Ramos (cell line): Measurements from ENCODE around the gene UCP2.
"Not testable (repeated sequence)": the region's sequence is repeated elsewhere in the genome, so short reads cannot be mapped to it uniquely, and the experiment has no call there.

Source experiments
- in situ Hi-C: fragments of 300-500 bp; cut with MboI; formaldehyde crosslinking; loops from one replicate; pipeline ENCODE4 v1.14.3; 2022; ENCODE audit warnings: low sequenced_read_pairs; ENCODE audit not compliant: unreplicated experiment

UCP2 gene

GRCh38 chr11:73996161-73996747, 13.6 kb upstream of the UCP2 start:
- in situ Hi-C loops = no loop called here

GRCh38 chr11:73995731-73996130, 13.1 kb upstream of the UCP2 start:
- in situ Hi-C loops = no loop called here

GRCh38 chr11:73995247-73995646, 12.6 kb upstream of the UCP2 start:
- in situ Hi-C loops = no loop called here

DNA sequence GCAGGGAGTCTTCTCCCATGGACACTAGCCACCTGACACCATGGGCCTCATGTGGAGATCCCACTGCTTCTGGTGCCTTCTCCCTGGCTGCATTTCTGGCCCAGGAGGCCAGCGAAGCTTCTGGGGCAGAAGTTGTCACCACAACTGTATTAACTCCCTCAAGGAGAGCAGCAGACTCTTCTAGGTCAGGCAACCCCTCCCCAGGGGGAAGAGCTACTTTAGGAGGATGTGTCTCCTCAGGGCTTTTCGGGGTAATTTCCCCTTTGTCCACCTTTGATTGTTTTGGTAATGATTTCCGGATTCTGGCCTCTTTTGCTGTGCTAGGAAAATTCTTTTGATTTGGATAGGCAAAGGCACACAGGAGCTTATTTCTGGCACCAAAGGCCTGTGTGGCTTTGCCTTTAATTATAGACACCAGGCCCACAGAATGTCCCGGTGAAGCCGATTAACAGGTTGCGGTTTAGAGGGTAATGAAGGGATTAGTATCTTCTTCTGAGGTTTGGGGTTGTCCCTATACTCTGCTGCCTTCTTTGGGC, 8.9 kb upstream of the UCP2 start:
- in situ Hi-C loops = no loop called here

DNA sequence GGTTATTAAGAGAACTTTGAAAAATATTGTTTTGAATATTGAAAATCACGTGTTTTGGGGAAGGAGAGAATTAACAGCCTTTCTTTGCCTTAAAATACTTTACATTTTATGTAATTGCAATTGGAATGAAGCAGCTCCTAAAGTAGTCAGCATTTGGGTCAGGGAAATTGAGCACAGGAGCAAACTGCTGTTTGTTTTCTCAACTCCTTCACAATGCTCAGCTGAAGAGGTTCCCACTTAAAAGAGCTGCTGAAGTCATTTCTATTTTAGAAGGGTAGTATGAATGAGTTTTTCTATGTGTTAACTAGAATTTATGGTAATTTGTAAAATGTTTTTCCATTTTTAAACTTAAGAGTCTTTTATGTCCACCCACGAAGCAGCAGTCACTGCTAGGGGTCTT, 8.1 kb upstream of the UCP2 start:
- in situ Hi-C loops = no loop called here

DNA sequence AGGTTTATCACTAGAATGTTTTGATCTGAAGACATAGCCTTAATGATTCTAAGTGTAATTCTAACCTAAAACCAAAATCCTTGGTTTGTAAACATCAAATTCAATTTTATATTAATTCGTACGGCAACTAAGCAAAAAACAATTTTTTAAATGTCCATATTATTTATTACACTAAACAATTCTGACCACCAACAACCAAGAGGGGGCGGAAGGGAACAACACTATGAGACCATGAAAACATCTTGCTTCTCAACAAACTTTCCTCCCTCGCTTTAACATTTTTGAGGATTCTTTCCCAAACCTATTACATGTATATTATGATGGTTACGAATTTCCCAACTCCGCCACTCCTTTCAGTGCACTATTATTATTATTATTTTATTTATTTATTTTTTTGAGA, 6.5 kb upstream of the UCP2 start:
- in situ Hi-C loops = no loop called here

- in situ Hi-C loops = no loop called here
Measured at GRCh38 chr11:73988227-73988626, 5.6 kb upstream of the UCP2 start.

DNA sequence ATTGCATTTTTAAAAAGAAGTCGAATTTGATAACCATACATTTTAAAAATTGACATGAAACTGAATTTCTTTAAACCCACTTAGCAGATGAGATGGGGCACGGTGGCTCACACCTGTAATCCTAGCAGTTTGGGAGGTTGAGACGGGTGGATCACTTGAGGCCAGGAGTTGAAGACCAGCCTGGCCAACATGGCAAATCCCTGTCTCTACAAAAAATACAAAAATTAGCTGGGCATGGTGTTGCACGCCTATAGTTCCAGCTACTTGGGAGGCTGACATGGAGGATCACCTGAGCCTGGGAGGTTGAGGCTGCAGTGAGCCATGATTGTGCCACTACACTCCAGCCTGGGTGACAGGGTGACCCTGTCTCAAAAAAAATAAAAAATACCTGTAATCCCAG, 3.0 kb upstream of the UCP2 start:
- in situ Hi-C loops = not testable (repeated sequence)

DNA sequence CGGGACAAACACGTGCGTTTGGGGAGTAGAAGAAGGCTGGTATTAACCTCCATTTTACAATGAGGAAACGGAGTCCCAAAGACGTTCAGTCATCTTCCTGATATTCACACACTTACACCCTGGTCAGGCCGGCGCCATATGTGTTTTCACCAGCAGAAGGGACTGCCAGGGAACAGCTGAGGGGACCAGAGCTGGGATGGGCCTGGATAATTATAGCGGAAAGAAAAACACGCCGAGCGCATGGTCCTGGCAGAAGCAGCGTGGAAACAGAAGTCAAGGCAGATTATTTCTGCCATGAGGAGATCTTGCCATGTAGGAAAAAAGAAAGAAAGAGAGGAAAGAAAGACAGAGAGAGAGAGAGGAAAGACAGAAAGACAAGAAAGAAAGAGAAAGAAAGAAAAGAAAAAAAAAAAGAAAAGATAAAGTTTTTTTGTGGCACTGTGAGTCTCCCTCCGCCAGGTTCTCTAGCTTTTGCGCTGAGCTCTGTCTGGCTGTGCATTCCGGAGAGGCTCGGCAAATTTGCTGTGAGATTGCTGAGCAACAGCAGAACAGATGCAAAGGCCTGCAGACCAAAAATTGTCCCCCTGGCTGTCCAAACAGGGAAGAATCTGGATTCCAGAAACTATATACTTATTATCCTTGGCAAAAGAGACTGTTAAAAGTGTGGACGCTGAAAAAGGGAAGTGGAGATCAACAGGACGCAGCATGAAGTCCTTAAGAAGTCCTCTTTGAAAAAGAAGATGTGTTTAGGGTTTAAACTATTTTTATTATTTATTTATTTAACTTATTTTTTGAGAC, 1.3 kb upstream of the UCP2 start:
- in situ Hi-C loops = no loop called here

- in situ Hi-C loops = no loop called here
Measured at GRCh38 chr11:73982990-73983740, 522 bp upstream of the UCP2 start.

GRCh38 chr11:73981051-73981805, 1.4 kb downstream of the UCP2 start:
- in situ Hi-C loops = no loop called here

DNA sequence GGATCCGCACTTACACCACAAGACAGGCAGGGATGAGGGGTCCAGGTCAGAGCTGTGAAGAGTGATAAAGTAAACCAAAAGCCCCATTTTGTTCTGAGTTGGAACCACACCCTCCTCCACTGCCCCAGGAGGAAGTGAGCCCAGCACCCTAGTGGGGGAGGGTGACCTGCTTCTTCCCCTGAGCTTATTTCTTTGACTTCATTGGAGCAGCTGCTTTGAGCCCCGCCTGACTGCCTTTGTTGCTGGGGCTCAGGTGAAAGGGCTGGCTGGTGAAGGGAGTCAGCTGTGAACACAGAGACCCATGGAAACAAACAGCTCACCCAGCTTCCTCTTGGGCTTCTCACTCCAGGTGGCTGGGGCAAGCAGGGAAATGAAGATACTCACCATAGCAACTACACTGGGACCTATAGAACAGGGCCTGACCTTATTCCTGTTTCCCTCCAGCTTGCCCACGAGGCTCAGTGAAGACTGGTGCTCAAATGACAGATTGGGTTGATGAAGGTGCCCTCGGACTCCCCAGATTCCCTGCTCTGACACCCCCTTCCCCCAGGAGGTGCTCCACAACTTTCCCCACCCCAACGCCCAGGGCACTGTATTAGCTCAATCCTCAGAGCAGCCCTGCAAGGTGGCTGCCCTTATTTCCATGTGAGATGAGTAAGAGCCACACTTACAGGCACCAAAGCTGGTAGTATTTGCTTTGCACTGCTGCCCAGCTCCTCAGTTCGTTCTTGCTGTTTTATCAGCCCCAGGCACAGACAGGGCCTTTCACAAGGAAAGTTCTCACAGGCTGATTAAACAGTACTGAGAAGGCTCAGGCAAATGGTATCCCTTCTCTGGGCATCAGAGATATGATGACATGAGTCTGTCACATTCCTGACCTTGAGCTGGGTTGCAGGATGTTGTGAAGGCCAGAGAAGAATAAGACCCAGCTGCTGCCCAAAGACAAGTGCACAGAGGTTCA, 2.4 kb downstream of the UCP2 start:
- in situ Hi-C loops = no loop called here

DNA sequence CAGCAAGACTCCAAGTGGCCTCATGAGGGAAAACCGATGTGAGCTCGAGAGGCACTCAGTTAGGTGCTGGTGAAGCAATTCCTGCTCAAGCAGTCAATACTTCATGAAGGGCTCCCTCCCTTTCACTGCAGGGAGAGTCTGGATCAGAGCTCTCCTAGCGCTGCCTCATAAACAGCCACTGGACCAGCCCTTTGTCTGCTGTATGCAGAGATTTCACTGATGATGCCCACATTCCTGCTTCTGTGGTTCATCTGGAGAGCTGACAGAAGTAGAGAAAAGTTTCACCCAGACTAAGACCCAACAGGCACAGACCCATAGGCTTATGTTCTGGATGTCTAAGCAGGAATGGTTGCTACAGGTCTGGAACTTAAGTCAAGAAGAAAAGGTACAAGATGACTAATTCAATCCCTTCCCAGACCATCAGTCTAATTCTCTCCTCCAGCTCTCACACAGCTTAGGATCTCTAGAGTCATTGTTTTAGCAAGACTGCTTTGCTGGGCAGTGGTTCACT, 4.0 kb downstream of the UCP2 start:
- in situ Hi-C loops = no loop called here

DNA sequence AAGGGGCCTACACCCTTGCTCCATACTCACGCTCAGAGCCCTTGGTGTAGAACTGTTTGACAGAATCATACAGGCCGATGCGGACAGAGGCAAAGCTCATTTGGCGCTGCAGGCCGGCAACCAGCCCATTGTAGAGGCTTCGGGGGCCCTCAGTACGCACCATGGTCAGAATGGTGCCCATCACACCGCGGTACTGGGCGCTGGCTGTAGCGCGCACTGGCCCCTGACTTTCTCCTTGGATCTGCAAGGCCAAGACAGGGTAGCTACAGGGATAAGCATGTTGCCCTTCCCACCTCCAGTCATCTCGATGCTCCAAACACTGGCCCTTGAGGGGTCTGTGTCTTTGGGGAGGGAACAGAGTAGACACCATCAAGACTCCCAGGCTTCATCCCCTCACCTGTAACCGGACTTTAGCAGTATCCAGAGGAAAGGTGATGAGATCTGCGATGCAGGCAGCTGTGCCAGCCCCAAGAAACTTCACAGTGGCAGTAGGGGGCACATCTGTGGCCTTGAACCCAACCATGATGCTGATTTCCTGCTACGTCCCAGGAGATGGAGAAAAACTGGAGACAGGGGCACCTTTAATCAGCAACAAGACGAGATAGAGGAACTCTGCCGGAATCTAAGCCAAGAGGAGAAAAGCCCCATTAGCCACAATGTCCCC, 4.7 kb downstream of the UCP2 start:
- in situ Hi-C loops = no loop called here

DNA sequence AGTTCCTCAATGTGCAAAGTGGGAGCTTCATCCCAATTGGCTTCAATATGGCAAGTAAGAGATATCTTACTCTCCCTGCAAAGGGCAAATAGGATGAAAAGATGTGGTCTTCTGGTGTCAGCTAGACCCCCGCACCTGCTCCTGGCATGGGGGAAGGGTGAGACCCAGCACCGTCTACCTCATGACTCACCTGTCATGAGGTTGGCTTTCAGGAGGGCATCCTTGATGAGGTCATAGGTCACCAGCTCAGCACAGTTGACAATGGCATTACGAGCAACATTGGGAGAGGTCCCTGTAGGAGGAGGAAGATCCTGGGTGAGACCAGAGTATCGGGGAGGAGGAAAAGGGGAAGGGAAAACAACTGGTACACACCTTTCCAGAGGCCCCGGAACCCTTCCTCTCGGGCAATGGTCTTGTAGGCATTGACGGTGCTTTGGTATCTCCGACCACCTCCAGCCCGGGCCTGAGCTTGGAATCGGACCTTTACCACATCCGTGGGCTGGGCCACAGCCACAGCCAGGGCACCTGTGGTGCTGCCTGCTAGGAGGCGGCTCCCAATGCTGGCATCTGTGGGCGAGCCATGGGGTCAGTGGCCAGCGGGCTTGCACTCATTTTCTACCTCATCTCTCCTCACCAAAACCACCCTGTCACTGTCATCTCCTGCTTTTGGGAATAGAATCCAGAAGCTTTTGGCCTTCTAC, 6.0 kb downstream of the UCP2 start:
- in situ Hi-C loops = no loop called here

GRCh38 chr11:73975479-73975757, 7.2 kb downstream of the UCP2 start:
- in situ Hi-C loops = no loop called here

DNA sequence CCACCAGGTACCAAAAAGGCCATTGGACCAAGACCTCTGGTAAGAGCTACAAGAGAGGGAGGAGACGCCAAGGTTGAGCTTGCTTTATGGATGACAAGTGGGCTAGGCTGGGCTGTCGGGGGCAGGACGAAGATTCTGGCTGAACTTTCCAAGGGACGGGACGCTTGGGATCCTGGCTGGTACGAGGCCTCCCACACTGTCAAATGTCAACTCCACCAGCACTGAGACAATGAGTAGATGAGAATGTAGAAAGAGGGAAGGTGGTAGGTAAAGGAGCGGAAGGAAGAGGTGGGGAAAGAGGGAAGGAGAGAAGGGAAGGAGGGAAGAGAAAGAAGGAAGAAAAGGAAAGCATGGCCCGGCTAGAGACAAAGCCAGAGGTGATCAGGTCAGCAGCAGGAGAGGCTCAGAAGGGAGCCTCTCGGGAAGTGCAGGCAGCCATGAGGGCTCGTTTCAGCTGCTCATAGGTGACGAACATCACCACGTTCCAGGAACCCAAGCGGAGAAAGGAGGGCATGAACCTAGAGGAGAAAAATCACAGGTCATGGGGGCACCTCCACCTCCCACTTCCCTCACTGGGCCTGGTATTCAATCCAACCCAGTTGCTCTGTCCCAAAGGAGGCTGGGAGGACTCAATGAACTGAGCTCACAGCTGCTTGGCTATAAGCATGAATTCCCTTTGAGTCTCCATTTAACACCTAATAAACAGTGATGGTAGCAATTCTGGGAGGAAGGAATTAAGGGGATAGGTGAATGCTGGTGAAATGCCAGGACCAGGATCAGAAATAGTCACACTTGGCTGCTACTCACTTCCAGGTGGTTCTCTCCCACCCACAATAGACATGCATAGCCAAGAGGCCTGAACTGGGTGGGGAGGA, 7.8 kb downstream of the UCP2 start:
- in situ Hi-C loops = no loop called here
